Measurements from ENCODE around the gene RNPEP. TPM values are rescaled to one million over a fixed set of nuclear protein-coding genes. Genes with fewer than 3 reads are reported as not detected.
A peak's percentile ranks its signal among the peaks of the same experiment; 100 is the strongest.

Gene RNPEP
- total and polyA plus RNA-seq, 11 donors, result 12.4 to 36.2 (median 15.6) TPM

- DNase-seq (no peak), ATAC-seq (peak in 2 of 4 donors; percentile 6 to 21)
- H3K4me1 ChIP-seq, result peaks cover 0 to 28% (median 3%) of the 10 kb centered on the region in 12 donors
- no peaks in the 10 kb centered on the region for H3K36me3 ChIP-seq
- peaks cover 0 to 20% (median 0%) of the 10 kb centered on the region in 9 donors for H3K27me3 ChIP-seq
- 50 to 56% (median 52%) methylated on average over 18 of the region's 18 CpGs for WGBS, 4 donors
- no peaks in the 10 kb centered on the region for H3K9me3 ChIP-seq
- TF ChIP-seq, protein P1, sequence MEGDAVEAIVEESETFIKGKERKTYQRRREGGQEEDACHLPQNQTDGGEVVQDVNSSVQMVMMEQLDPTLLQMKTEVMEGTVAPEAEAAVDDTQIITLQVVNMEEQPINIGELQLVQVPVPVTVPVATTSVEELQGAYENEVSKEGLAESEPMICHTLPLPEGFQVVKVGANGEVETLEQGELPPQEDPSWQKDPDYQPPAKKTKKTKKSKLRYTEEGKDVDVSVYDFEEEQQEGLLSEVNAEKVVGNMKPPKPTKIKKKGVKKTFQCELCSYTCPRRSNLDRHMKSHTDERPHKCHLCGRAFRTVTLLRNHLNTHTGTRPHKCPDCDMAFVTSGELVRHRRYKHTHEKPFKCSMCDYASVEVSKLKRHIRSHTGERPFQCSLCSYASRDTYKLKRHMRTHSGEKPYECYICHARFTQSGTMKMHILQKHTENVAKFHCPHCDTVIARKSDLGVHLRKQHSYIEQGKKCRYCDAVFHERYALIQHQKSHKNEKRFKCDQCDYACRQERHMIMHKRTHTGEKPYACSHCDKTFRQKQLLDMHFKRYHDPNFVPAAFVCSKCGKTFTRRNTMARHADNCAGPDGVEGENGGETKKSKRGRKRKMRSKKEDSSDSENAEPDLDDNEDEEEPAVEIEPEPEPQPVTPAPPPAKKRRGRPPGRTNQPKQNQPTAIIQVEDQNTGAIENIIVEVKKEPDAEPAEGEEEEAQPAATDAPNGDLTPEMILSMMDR (IDR thresholded peaks at IDR 0.05), result no peak
- TF ChIP-seq POLR2A (IDR thresholded peaks at IDR 0.05), result no peak
- H3K27ac ChIP-seq, result peak overlapping the region in 7 of 12 donors; percentile 18 to 89 (median 39)
- peak overlapping the region in 7 of 12 donors; percentile 3 to 61 (median 27) for H3K4me3 ChIP-seq
- intact Hi-C loops (cut with DNase I), result loop anchor here in 3 of 10 donors (5.0 to 10.0 kb wide), 2 partner anchors 34 to 47 kb away; no protein-coding TSS in a partner anchor
These were observed 40.9 kb upstream of the RNPEP start for GRCh38 chr1:201941420-201942128.

GRCh38 chr1:201942129-201942495 lies 40.3 kb upstream of the RNPEP start:
- peaks cover 0 to 33% (median 5%) of the 10 kb centered on the region in 12 donors for H3K4me1 ChIP-seq
- H3K9me3 ChIP-seq, result no peaks in the 10 kb centered on the region
- intact Hi-C loops (cut with DNase I), result loop anchor here in 3 of 10 donors (5.0 to 10.0 kb wide), 2 partner anchors 35 to 47 kb away; no protein-coding TSS in a partner anchor
- TF ChIP-seq, protein P1 (IDR thresholded peaks at IDR 0.05), result no peak
- DNase-seq (no peak), ATAC-seq (no peak)
- peak overlapping the region in 4 of 12 donors; percentile 18 to 89 (median 44) for H3K27ac ChIP-seq
- WGBS, 4 donors, result 89 to 100% (median 96%) methylated on average over 1 of the region's 1 CpG
- H3K36me3 ChIP-seq, result no peaks in the 10 kb centered on the region
- peak overlapping the region in 7 of 12 donors; percentile 3 to 61 (median 27) for H3K4me3 ChIP-seq
- peaks cover 0 to 23% (median 0%) of the 10 kb centered on the region in 9 donors for H3K27me3 ChIP-seq

GRCh38 chr1:201944002-201944401 lies 38.4 kb upstream of the RNPEP start:
- intact Hi-C loops (cut with DNase I), result loop anchor here in 3 of 10 donors (5.0 to 10.0 kb wide), 2 partner anchors 37 to 49 kb away; no protein-coding TSS in a partner anchor
- H3K4me1 ChIP-seq, result peaks cover 0 to 25% (median 5%) of the 10 kb centered on the region in 12 donors
- WGBS, 4 donors, result 68 to 87% (median 79%) methylated on average over 6 of the region's 6 CpGs
- TF ChIP-seq POLR2A (IDR thresholded peaks at IDR 0.05), result no peak
- TF ChIP-seq, protein P1 (IDR thresholded peaks at IDR 0.05), result no peak
- no peaks in the 10 kb centered on the region for H3K36me3 ChIP-seq
- peak overlapping the region in 10 of 12 donors; percentile 13 to 81 (median 56) for H3K4me3 ChIP-seq
- H3K9me3 ChIP-seq, result no peaks in the 10 kb centered on the region
- no peak for ATAC-seq
- H3K27ac ChIP-seq, result peak overlapping the region in 3 of 12 donors; percentile 19 to 89 (median 27)
- H3K27me3 ChIP-seq, result peaks cover 0 to 35% (median 0%) of the 10 kb centered on the region in 9 donors
- no peak for DNase-seq

- Histone ChIP-seq H3K4me3 (peak overlapping the region in 10 of 12 donors; percentile 9 to 81 (median 56)), H3K27me3 (peaks cover 0 to 35% (median 0%) of the 10 kb centered on the region in 9 donors), H3K27ac (peak overlapping the region in 2 of 12 donors; percentile 72 to 89), H3K4me1 (peaks cover 0 to 19% (median 4%) of the 10 kb centered on the region in 12 donors), H3K36me3 (no peaks in the 10 kb centered on the region), H3K9me3 (no peaks in the 10 kb centered on the region)
- TF ChIP-seq POLR2A (IDR thresholded peaks at IDR 0.05), result no peak
- TF ChIP-seq, protein P1 (IDR thresholded peaks at IDR 0.05), result no peak
- intact Hi-C loops (cut with DNase I), result loop anchor here in 4 of 10 donors (5.0 to 10.0 kb wide), 3 partner anchors 37 to 50 kb away; no protein-coding TSS in a partner anchor
- ATAC-seq (no peak), DNase-seq (no peak)
- WGBS, 4 donors, result 57 to 85% (median 73%) methylated on average over 2 to 3 of the region's 3 CpGs
These were observed 37.8 kb upstream of the RNPEP start for GRCh38 chr1:201944639-201945038.

Data from heart left ventricle (tissue), 16 donors.